SH-SY5Y (cell line): ENCODE measurements around the gene B3GAT2.

Experiments
- GATA2 ChIP-seq: IDR thresholded peaks from 2 replicates; pipeline ENCODE4 v1.6.1; 2011; ENCODE audit warnings: mild to moderate bottlenecking, low read depth, low read length
- GATA3 ChIP-seq: IDR thresholded peaks from 2 replicates; pipeline ENCODE4 v1.6.1; 2011; ENCODE audit warnings: low read depth, mild to moderate bottlenecking, low read length, moderate library complexity

B3GAT2 gene

GRCh38 chr6:70872469-70872868 is 84.4 kb downstream of the B3GAT2 start:
- TF ChIP-seq GATA2 (no peak), GATA3 (no peak)

GRCh38 chr6:70864401-70864800 is 92.5 kb downstream of the B3GAT2 start:
- no peak for TF ChIP-seq GATA3
- no peak for TF ChIP-seq GATA2

DNA sequence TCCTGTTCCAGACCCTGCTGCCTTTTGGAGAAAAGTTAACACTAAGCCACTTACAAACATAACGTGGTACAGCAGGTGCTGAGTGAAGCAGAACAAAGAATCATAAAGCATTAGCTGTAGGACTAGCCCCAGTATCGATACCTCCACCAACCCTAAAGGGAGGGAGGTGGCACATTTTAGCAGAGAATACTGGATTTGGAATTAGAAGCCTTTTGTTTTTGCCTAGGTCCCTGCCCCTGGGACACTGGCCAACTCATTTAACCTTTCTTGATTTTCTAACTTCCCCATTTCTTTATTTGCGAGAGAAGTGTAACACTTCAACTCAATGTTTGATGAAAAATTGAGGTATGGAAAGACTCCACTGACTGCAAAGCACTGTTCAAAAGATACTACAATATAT is 93.5 kb downstream of the B3GAT2 start:
- TF ChIP-seq GATA3 (no peak), GATA2 (no peak)

DNA sequence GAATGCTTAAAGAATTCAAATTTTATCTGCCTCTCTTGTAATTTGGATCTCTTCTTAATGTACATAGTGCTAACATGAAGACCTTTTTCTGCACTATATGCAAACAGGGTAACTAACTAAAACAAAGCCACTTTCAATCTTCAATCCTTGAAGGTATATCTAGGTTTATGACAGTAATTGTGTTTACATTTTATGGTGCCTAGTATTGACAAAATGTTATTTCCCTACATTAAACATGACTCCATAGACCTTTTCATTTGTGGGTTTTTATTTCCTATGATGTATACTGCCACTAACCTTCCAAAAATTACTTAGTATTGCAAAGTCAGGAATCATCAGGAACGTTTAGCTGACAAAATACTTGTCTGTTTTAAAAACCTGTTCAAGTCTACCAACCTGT is 95.9 kb downstream of the B3GAT2 start:
- TF ChIP-seq GATA3 (no peak), GATA2 (no peak)

DNA sequence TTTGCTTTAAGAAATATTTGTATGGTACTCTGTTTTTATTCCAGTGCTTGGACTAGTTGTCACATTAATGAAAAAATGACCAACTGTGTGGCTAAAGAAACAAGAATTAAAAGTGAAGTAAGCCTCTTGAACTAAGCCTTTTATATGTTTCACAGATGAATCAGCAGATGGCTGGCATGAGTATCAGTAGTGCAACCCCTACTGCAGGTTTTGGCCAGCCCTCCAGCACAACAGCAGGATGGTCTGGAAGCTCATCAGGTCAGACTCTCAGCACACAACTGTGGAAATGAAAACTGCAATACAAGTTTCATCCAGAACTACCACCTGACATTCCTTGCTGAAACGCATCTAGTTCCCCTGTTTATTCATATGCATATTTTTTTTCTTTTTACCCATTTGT is 96.8 kb downstream of the B3GAT2 start:
- TF ChIP-seq GATA2 (no peak), GATA3 (no peak)

- no peak for TF ChIP-seq GATA3
- TF ChIP-seq GATA2, result no peak
Measured at GRCh38 chr6:70857387-70858077, 99.3 kb downstream of the B3GAT2 start.

DNA sequence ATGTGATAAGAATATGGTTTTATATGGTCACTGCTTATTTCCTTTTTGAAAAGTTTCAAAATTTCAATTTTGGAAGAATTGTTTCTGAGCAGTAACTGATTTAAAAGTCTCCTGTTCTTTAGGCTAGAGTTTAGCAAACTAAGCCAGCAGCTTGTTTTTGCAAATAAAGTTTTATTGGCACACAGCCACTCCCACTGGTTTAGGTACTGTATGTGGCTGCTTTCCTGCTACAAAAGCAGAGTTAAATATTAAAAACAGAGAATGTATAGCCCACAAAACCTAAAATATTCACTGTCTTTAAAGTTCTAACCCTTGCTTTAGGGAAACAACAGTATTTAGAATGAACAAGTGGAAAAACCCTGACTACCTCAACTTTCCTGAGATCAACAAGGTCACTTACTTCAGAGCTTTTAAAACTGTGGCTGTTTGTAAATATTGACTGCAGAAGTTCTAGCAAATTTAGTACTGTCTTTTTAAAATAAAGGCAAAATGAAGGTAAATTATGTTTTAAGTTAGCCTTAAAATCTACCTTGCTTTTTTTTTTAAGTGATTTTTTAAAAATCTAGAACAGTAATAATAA is 104.1 kb downstream of the B3GAT2 start:
- TF ChIP-seq GATA2 (no peak), GATA3 (no peak)

DNA sequence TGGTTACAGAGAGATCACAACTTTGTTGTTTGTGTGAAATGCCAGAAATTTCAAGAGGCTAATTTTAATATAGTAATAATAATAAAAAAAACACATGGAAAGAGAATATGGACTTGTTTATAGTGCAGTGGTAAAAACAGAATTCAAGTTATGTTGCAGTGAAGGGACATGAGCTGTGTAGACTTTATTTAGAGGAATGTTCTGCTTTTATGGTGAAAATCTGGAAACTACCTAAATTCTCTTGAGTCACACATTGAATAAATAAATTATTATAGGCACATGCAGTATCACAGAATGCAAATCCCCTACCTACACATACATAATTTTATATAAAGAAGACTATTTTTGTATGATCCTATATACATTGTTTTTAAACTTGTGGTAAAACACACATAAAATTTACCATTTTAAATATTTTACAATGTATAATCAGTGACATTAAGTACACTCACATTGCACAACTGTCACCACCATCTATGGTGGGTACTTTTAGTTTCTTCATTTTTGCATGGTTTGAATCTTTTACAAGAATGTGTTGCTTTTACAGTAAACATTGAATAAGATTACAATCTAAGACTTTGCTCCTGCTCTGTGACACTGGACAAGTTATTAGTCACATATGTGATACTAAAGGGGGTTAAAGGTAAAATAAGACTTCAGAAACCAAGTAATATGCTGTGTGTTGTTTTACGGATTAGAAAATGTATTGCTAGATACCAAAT is 107.4 kb downstream of the B3GAT2 start:
- no peak for TF ChIP-seq GATA2
- TF ChIP-seq GATA3, result no peak

GRCh38 chr6:70847106-70848084 is 109.5 kb downstream of the B3GAT2 start:
- TF ChIP-seq GATA2 (no peak), GATA3 (no peak)

DNA sequence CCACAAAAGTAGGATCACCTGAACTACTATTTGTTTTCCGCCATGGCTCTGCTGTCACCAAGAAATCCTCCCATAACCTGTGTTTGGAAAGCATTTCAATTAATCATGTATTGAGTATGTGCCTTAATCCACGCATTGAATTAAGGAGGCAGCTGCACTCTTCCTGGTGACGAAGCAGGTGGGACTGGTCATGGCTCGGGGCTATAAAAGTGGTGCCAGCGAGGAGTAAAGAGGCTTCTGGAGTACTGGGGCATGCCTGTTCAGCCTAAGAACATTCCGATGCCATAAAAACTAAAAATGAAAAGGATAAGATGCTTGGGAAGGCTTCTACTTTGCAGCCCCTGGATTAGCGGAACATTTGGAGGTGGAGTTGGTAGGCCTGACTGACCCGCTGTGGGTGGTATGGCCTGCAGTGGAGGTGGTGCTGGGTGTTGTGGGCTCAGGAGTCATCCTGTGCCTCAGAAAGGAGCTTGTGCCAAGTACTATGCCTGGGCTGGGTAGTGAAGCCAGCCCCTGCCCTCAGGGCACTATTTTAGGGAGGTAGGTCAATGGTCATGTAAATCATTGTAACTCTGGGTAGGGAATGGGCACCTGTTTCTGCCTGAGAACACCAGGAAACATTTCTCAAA is 110.5 kb downstream of the B3GAT2 start:
- no peak for TF ChIP-seq GATA3
- TF ChIP-seq GATA2, result no peak

DNA sequence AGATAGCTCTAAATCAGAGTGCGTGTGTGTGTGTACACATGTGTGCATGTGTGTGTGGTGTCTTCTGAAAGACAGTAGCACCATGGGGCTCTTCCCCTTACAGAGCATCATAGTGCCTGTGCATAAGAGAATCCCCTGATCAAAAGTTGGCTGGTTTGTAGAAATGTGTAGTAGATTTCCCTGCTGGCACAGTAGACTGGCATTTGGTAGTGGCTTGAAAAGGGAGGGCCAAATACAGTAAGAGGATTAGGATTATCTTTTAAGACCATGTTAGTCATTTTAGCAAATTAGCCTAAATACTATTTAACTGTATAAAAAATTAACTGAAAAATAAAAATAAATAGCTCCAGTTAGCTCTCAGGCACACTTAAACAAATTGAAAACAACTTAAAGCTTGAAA is 112.6 kb downstream of the B3GAT2 start:
- TF ChIP-seq GATA2 (no peak), GATA3 (no peak)

DNA sequence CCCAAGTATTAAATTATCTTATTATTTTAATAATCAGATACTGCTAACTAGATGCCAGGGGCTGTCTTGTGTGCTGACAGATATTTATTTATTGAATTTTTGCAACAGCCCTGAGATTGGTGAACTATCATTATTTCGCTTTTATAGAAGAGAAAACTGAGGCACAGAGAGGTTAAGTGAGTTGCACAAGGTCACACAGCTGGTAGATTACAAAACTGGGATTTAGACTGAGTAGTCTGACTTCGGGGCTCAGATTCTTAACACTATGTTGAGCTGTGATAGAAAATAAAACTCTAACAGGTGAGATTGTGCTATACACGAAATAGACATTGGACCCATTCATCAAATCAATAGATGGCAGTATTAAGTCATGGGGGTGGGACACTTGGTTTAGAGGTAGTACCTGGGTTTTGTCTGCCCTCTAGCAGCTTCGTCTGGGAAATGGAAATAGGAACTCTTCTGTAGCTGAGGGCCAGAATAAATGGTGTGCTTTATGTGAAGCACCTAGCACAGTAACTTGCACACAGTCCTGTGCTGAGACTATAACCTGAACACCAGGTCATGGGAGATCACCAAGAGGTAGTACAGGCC is 113.4 kb downstream of the B3GAT2 start:
- TF ChIP-seq GATA3 (no peak), GATA2 (no peak)

- TF ChIP-seq GATA2 (no peak), GATA3 (no peak)
Measured at GRCh38 chr6:70842541-70842940, 114.3 kb downstream of the B3GAT2 start.

- TF ChIP-seq GATA3 (no peak), GATA2 (no peak)
Measured at GRCh38 chr6:70841112-70841511, 115.7 kb downstream of the B3GAT2 start.
